ENCODE measurements around the gene KIAA0319L.
"Not testable (repeated sequence)": the region's sequence is repeated elsewhere in the genome, so short reads cannot be mapped to it uniquely, and the experiment has no call there.

The KIAA0319L gene

DNA sequence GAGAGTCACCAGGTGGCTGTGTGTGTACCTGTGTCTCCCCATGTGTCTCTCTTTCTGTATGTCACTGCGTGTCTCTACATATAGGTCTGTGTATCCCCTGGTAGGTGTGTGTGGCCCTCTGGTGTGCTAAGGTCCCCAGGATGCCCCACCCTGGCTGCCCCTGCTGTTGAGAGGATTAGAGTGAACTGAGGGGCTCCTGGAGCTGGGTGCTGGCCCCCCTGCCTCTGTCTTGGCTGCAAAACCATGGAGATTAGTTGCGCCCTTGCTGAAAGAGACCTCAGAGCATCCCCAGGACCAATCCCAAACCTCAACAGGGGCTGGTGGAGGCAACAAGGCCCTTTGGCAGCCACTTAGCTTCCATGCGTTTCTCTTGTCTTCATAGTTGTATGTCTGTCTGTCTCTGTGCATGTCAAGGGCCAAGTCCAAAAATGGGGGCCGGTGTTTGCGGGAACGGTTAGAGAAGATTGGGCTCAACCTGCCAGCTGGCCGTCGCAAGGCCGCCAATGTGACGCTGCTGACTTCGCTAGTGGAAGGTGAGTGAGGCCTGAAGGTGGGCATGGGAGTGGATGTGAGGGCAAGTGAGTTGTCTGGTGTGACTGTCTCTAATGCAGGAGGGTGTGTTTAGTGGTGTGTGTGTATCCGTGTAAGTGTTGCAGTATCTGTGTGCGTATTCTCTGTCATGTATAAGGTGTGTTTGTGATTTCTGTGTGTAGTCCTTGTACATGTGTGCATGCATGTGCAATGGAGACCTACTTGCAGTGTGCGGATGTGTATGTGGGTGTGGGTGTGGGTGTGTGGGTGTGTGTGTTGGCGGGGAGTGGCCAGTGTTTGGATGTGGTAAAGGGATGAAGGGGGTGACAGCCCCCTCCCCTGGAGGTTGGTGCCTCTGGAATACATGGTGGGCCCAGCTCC, 32.6 kb upstream of the KIAA0319L start:
- DNase-seq = no peak
- no peak for TF ChIP-seq GATA1 (IDR thresholded peaks at IDR 0.05; ENCODE audit: low read depth, low read length)
- TF ChIP-seq POLR2A (IDR thresholded peaks at IDR 0.05; ENCODE audit: low read length) = no peak

DNA sequence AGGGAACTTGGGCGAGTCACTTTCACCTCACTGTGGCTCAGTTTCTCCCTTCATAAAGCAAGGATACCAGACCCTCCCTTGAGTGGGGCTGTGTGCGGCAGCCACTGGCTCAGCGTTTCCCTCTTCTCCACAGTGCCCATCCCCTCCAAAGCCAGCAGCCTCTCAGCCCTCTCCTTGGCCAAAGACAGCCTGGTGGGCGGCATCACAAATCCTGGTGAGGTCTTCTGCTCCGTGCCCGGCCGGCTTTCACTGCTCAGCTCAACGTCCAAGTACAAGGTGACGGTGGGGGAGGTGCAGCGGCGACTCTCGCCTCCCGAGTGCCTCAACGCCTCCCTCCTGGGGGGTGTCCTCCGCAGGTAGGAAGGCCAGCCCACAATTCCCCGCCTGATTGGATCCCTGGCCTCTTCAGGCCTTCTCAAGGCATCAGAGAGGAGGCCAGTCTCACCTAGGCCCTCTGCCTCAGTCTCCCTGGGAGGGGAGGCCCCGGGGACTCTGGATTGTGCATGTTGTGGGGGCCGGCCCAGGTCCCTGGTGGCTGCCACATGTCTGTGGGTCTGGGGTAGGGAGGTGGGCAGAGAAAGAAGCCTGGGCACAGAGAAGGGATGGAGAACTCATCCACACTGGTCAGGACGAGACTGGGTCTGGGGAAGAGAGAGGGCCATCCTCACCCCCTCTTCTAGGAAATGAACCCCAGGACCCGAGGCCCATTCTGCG, 31.2 kb upstream of the KIAA0319L start:
- TF ChIP-seq GATA1 (IDR thresholded peaks at IDR 0.05; ENCODE audit: low read depth, low read length) = no peak
- TF ChIP-seq POLR2A (IDR thresholded peaks at IDR 0.05; ENCODE audit: low read length) = no peak
- DNase-seq = no peak

DNA sequence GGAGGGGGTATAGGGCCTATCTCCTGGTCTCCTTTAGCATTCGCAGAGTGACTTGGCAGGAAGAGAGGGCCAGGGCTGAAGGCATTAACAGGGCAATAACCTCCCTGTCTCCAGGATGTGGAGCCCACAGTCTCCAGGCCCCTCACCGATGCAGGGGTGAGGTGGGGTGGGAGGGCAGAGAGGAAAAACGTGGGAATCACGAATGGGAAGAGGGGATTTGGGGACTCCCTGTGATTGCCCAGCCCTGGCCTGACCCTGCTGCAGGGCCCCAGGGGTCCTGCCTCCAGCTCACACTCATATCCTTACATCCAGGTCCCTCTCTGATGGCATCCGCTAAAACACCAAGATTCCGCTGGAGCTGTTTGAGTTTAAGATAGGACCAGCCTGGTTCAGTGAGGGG, 30.5 kb upstream of the KIAA0319L start:
- DNase-seq = no peak
- TF ChIP-seq POLR2A (IDR thresholded peaks at IDR 0.05; ENCODE audit: low read length) (no peak), GATA1 (IDR thresholded peaks at IDR 0.05; ENCODE audit: low read depth, low read length) (no peak)

DNA sequence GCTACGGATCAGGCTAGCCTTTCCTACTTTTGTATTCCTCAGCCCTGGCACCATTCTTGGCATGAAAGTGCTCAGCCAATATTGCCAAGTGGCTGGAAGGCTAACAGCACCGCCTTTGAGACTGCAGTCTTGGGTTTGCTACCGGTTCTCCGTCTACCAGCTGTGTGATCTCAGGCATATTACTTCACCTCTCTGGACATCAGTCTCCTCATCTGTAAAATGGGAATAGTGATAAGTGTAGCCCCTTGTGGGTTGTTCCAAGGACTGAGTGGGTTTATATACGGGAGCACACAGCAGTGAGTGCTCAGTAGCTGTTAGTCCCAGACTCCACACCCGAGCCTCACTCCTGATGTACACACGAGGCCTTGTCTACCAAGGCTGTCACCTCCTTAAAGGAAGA, 29.6 kb upstream of the KIAA0319L start:
- TF ChIP-seq GATA1 (IDR thresholded peaks at IDR 0.05; ENCODE audit: low read depth, low read length) (no peak), POLR2A (IDR thresholded peaks at IDR 0.05; ENCODE audit: low read length) (no peak)
- DNase-seq = no peak

DNA sequence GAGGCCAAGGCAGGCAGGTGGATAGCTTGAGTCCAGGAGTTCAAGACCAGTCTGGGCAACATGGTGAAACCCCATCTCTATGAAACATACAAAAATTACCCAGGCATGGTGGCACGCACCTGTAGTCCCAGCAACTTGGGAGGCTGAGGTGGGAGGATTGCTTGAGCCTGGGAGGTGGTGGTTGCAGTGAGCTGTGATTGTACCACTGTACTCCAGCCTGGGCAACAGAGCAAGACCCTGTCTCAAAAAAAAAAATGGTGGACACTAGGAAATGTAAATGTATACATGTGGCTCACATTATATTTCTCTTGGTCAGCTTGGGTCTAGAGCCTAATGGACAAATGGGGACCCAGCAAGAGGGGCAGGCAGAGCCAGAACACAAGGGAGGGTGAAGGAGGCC, 28.6 kb upstream of the KIAA0319L start:
- not testable (repeated sequence) for DNase-seq

DNA sequence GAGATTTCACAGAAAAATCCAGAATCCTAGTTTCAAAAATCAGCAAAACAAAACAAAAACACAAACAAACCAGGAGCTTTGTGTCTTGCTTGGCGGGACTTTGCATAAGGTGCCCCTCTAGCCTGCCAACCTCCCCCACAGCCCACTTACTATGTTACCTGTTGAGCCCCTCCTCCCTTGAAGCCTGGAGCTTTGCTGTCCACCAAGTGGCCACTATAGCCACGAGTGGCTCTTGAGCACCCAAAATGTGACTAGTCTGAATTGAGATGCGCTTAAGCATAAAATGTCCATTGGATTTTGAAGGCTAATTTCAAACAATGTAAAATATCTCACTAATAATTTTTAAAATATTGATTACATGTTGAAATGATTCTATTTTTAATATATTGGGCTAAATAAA, 28.1 kb upstream of the KIAA0319L start:
- no peak for TF ChIP-seq POLR2A (IDR thresholded peaks at IDR 0.05; ENCODE audit: low read length)
- no peak for TF ChIP-seq GATA1 (IDR thresholded peaks at IDR 0.05; ENCODE audit: low read depth, low read length)
- DNase-seq = no peak

DNA sequence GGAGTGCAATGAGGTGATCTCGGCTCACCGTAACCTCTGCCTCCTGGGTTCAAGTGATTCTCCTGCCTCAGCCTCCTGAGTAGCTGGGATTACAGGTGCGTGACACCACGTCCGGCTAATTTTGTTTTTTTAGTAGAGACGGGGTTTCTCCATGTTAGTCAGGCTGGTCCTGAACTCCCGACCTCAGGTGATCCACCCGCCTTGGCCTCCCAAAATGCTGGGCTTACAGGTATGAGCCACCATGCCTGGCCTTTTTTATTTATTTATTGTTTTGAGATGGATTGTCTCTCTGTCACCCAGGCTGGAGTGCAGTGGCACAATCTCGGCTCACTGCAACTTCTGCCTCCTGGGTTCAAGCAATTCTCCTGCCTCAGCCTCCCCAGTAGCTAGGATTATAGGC, 24.4 kb upstream of the KIAA0319L start:
- DNase-seq = not testable (repeated sequence)

DNA sequence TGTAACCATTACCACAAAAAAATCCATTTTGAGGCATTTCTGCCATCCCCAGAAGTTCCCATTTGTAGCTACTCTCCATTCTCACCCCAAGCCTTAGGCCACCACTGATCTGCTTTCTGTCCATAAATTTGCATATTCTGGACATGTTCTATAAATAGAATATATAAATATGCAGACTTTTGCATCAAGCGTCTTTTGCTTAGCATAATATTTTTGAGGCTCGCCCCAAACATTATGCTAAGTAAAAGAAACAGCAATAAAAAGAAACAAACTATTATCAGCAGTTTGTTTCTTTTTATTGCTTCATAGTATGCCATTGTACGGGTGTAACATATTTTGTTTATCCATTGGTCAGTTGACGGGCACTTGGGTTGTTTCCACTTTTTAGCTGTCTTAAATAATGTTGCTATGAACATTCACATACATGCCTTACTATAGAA, 23.8 kb upstream of the KIAA0319L start:
- TF ChIP-seq POLR2A (IDR thresholded peaks at IDR 0.05; ENCODE audit: low read length) = no peak
- no peak for TF ChIP-seq GATA1 (IDR thresholded peaks at IDR 0.05; ENCODE audit: low read depth, low read length)

DNA sequence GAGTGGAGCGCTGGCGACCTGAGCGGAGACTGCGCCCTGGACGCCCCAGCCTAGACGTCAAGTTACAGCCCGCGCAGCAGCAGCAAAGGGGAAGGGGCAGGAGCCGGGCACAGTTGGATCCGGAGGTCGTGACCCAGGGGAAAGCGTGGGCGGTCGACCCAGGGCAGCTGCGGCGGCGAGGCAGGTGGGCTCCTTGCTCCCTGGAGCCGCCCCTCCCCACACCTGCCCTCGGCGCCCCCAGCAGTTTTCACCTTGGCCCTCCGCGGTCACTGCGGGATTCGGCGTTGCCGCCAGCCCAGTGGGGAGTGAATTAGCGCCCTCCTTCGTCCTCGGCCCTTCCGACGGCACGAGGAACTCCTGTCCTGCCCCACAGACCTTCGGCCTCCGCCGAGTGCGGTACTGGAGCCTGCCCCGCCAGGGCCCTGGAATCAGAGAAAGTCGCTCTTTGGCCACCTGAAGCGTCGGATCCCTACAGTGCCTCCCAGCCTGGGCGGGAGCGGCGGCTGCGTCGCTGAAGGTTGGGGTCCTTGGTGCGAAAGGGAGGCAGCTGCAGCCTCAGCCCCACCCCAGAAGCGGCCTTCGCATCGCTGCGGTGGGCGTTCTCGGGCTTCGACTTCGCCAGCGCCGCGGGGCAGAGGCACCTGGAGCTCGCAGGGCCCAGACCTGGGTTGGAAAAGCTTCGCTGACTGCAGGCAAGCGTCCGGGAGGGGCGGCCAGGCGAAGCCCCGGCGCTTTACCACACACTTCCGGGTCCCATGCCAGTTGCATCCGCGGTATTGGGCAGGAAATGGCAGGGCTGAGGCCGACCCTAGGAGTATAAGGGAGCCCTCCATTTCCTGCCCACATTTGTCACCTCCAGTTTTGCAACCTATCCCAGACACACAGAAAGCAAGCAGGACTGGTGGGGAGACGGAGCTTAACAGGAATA, 20.1 kb upstream of the KIAA0319L start:
- DNase-seq = peak; percentile 21 to 31
- TF ChIP-seq GATA1 (IDR thresholded peaks at IDR 0.05; ENCODE audit: low read depth, low read length) = no peak
- TF ChIP-seq POLR2A (IDR thresholded peaks at IDR 0.05; ENCODE audit: low read length) = no peak

More for the DNA sequence above, 23.8 kb upstream of the KIAA0319L start:
- no peak for DNase-seq

DNA sequence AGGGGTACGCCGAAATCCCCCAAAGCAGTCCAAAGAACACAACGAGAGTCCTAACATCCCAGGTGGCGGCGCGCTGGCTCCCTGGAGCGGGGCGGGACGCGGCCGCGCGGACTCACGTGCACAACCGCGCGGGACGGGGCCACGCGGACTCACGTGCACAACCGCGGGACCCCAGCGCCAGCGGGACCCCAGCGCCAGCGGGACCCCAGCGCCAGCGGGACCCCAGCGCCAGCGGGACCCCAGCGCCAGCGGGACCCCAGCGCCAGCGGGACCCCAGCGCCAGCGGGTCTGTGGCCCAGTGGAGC, 19.5 kb upstream of the KIAA0319L start:
- DNase-seq = not testable (repeated sequence)

DNA sequence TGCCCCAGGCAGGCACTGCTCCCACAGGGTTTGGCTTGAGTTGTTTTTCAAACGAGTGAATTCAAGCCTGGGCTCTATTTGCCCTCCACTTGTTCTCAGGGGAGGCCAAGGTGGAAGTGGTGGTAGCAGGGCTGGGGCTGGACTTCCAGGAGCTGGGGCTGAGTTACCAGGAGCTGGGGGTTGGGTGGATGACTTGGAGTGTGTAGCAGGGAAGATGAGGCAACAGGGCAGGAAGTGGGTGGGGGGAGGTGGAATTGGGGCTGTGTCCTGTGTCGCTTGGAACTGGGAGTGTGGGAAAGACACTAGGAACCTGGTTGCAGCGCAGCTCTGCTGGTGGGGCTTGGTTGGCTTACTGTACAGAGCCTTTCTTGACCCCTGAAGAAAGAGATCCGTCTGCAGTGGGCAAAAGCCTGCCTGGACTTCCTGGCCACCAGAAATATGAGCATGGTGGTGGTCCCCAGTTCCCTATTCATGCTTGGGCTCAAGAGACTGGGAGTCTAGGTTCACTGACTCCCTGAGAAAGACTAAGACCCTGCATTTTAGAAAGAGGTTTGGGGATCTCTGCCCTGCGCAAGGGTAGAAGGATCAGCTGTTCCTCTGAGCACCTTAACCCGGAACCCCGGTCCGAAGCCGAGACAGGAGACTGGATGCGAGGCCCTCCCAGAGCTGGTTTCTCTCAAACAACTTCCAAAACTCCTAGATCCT, 19.0 kb upstream of the KIAA0319L start:
- DNase-seq = no peak
- TF ChIP-seq POLR2A (IDR thresholded peaks at IDR 0.05; ENCODE audit: low read length) = no peak
- TF ChIP-seq GATA1 (IDR thresholded peaks at IDR 0.05; ENCODE audit: low read depth, low read length) = no peak

DNA sequence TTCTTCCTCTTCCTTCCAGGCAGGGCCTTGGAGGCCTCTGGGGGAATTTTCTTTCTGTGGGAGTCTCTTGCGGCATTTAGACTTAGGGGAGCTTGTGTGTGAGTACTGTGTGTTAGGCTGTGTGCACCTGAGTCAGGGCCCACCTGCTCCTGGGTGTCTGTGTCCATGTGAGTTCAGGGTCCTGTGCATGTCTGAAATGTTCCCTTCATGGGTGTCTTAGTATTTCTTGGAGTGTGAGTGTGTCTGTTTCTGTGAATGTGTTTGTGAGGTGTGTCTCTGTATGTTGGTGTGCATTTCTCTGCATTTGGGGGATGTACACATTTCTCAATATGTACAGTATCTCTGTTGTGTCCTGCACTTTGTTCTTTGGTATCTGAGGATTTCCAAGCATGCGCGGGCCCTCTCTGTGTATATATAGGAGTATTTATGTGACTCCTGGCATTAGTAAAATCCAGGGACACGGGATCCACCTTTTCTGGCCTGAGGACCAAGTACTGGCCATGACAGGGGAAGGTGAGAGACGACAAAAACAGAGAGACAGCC, 18.3 kb upstream of the KIAA0319L start:
- TF ChIP-seq POLR2A (IDR thresholded peaks at IDR 0.05; ENCODE audit: low read length) (no peak), GATA1 (IDR thresholded peaks at IDR 0.05; ENCODE audit: low read depth, low read length) (no peak)
- DNase-seq = no peak

DNA sequence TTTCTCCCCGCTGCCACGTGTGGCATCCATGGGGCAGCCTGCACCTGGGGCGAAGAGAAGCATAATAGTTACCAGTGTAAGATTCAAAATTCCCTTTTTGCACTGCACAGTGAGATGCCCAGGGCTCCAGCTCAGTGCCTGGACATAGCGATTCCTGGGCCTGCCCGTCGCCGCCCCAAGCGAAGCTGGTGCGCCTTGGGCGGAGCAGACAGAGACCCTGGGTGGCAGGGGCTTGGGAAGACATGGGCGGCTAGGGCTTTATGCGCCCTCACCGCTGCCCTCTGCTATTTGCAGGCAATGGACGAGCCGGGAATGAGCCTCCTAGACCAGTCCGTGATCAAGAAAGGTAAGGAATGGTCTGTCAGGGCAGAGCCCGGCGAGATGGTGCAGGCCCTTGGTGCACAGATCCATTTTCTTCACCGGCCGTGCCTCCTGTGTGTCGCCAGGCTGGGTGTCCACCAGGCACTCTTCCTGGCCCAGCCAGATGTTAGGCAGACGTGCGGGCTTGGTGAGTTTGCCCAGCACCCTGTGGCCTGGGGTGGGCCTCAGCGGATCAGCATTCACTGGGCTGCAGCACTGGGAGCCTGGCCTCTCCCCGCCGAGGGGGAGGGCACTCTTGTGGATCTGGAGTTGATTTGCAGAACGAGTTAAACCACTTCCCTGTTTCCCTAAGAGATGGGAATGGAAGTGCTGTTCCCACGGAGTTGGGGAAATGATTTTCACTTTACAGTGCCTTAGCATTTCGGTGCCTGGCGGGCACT, 17.6 kb upstream of the KIAA0319L start:
- TF ChIP-seq GATA1 (IDR thresholded peaks at IDR 0.05; ENCODE audit: low read depth, low read length) = no peak
- TF ChIP-seq POLR2A (IDR thresholded peaks at IDR 0.05; ENCODE audit: low read length) = no peak
- DNase-seq = no peak

All from erythroblast (primary cell).